Measurements from ENCODE around the gene TULP4. TPM values are rescaled to one million over a fixed set of nuclear protein-coding genes. Genes with fewer than 3 reads are reported as not detected.

TULP4 gene
- total RNA-seq, 2 experiments from 2014 or later, result 28.4 to 30.5 TPM

- Mint-ChIP-seq H3K9me3 (ENCODE audit: low read depth) (no peaks in the 10 kb centered on the region), H3K27me3 (no peaks in the 10 kb centered on the region)
- peak; percentile 50 for ATAC-seq
These were observed 10.1 kb downstream of the TULP4 start for GRCh38 chr6:158322400-158322723.

DNA sequence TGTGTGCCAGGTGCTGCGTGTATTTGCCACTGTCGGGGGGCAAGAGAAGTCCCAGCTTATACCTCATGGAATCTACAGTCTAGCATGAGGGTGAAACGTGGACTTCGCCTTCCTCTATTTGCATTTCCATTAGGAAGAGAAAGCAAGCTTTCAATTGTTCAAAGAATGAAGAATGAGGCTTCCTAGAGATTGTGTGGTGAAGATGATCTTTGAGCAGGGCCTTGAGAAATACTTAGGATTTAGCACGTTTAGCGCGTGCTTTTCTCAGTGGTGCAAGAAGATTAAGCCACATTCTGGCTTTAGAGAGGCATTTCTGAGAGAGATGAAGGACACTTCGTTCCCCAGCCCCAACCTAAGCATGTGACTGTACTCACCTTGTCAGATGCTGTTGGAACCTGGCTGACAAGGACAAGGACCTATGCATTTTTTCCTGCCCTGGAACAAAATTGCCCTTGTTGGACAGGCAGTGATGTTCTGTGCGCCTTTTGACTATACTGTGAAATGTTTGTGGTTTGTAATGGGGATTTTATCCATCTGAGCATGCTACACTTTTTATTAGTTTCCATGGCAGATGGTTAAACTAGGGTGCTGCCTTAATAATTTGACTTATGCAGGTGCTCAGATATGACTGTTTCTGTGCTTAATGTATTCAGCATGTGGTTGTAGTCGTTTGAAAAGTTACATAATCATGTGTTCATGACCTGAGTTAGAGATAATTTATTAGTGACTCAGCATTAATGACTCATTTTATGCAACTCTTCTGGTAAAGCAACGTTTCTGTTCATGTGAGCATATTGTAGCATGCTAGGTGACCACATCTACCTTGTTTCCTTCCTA, 10.7 kb downstream of the TULP4 start:
- peaks cover 44% of the 10 kb centered on the region for H3K4me1 Mint-ChIP-seq
- H3K27me3 Mint-ChIP-seq, result no peaks in the 10 kb centered on the region
- no peak overlapping the region for H3K4me3 Mint-ChIP-seq
- H3K27ac Mint-ChIP-seq, result peak overlapping the region; percentile 37
- H3K9me3 Mint-ChIP-seq (ENCODE audit: low read depth), result no peaks in the 10 kb centered on the region
- DNase-seq (no peak), ATAC-seq (peak; percentile 46)
- CTCF ChIA-PET, result interaction anchor here (0.8 kb wide), 1 partner anchor 9 kb away, joined by 3 read pairs; no protein-coding TSS in a partner anchor
- H3K36me3 Mint-ChIP-seq, result peaks cover 28% of the 10 kb centered on the region

More at GRCh38 chr6:158322400-158322723, 10.1 kb downstream of the TULP4 start:
- no peak overlapping the region for H3K4me3 Mint-ChIP-seq
- peaks cover 41% of the 10 kb centered on the region for H3K4me1 Mint-ChIP-seq
- peak overlapping the region; percentile 39 for H3K27ac Mint-ChIP-seq
- CTCF ChIA-PET, result interaction anchor here (0.6 kb wide), 1 partner anchor 405 kb away, joined by 3 read pairs; no protein-coding TSS in a partner anchor
- no peak for DNase-seq
- peaks cover 29% of the 10 kb centered on the region for H3K36me3 Mint-ChIP-seq

- DNase-seq (no peak), ATAC-seq (peak; percentile 35)
- Mint-ChIP-seq H3K4me3 (no peak overlapping the region), H3K27ac (peak overlapping the region; percentile 37), H3K9me3 (ENCODE audit: low read depth) (no peaks in the 10 kb centered on the region), H3K36me3 (peaks cover 24% of the 10 kb centered on the region), H3K27me3 (no peaks in the 10 kb centered on the region), H3K4me1 (peaks cover 44% of the 10 kb centered on the region)
- CTCF ChIA-PET, result interaction anchor here (0.8 to 1.1 kb wide), 2 partner anchors 9 to 37 kb away, joined by 3 read pairs; no protein-coding TSS in a partner anchor
These were observed 11.3 kb downstream of the TULP4 start for GRCh38 chr6:158323561-158323958.

DNA sequence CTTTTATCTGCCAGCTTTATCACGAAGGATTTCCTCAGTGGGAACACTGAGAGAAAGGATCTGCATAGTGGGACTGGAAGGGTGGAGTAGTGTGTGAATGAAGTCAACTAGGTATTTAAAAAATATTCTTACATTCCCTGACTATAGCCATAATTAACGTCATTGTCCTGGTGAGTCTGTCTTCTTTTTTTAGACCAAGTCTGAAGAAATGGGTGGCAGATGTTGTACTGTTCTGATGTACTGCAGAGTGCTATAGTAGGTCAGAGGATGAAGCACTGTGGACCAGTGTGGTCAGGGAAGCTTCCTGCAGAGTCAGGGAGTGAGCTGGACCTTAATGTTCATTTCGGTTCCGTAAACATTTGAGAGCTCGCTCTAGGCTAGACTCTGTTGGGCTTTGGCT, 11.9 kb downstream of the TULP4 start:
- ATAC-seq (no peak), DNase-seq (no peak)
- H3K9me3 Mint-ChIP-seq (ENCODE audit: low read depth), result no peaks in the 10 kb centered on the region
- no peaks in the 10 kb centered on the region for H3K27me3 Mint-ChIP-seq
- no peak overlapping the region for H3K4me3 Mint-ChIP-seq
- peaks cover 26% of the 10 kb centered on the region for H3K36me3 Mint-ChIP-seq
- H3K27ac Mint-ChIP-seq, result no peak overlapping the region
- CTCF ChIA-PET, result interaction anchor here (0.8 to 1.1 kb wide), 2 partner anchors 10 to 38 kb away, joined by 3 read pairs; no protein-coding TSS in a partner anchor
- H3K4me1 Mint-ChIP-seq, result peaks cover 41% of the 10 kb centered on the region

DNA sequence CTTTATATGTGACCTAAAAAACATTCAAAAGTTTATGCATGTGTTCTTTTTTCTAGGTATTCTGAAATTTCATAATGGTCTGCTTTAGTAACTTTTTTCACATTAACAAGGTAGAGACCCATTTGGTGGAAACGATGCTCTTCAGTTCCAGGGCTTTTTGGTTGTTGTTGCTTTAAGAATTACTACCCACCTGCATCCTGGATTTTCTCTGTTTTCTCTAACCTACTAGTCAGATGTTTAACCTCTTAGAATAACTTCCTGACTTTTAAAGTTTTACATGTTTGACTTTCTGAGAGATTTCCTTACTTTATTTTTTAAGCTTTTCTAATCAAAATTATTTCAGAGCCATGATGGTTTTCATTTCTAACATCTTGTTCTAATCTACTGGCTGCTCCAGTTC, 14.9 kb downstream of the TULP4 start:
- DNase-seq, result no peak
- Mint-ChIP-seq H3K4me3 (no peak overlapping the region), H3K27me3 (no peaks in the 10 kb centered on the region), H3K27ac (no peak overlapping the region), H3K4me1 (peaks cover 27% of the 10 kb centered on the region), H3K36me3 (peaks cover 20% of the 10 kb centered on the region), H3K9me3 (ENCODE audit: low read depth) (no peaks in the 10 kb centered on the region)
- ATAC-seq, result no peak
- CTCF ChIA-PET, result interaction anchor here (0.9 kb wide), 1 partner anchor 24 kb away, joined by 3 read pairs; no protein-coding TSS in a partner anchor

- Mint-ChIP-seq H3K27ac (no peak overlapping the region), H3K4me1 (peaks cover 11% of the 10 kb centered on the region), H3K36me3 (peaks cover 28% of the 10 kb centered on the region), H3K27me3 (no peaks in the 10 kb centered on the region), H3K9me3 (ENCODE audit: low read depth) (peaks cover 2% of the 10 kb centered on the region), H3K4me3 (no peak overlapping the region)
- DNase-seq (no peak), ATAC-seq (no peak)
- CTCF ChIA-PET, result interaction anchor here (0.7 kb wide), 1 partner anchor 9 kb away, joined by 3 read pairs; no protein-coding TSS in a partner anchor
These were observed 16.7 kb downstream of the TULP4 start for GRCh38 chr6:158328952-158329351.

- ATAC-seq (no peak), DNase-seq (no peak)
- peaks cover 5% of the 10 kb centered on the region for H3K4me1 Mint-ChIP-seq
- CTCF ChIA-PET, result interaction anchor here (0.7 to 1.8 kb wide), 3 partner anchors 10 to 109 kb away, joined by 3 to 5 read pairs (median 3); no protein-coding TSS in a partner anchor
- peaks cover 3% of the 10 kb centered on the region for H3K9me3 Mint-ChIP-seq (ENCODE audit: low read depth)
- H3K27ac Mint-ChIP-seq, result no peak overlapping the region
- H3K27me3 Mint-ChIP-seq, result no peaks in the 10 kb centered on the region
- H3K36me3 Mint-ChIP-seq, result peaks cover 29% of the 10 kb centered on the region
- H3K4me3 Mint-ChIP-seq, result no peak overlapping the region
These were observed 17.3 kb downstream of the TULP4 start for GRCh38 chr6:158329531-158329930.

DNA sequence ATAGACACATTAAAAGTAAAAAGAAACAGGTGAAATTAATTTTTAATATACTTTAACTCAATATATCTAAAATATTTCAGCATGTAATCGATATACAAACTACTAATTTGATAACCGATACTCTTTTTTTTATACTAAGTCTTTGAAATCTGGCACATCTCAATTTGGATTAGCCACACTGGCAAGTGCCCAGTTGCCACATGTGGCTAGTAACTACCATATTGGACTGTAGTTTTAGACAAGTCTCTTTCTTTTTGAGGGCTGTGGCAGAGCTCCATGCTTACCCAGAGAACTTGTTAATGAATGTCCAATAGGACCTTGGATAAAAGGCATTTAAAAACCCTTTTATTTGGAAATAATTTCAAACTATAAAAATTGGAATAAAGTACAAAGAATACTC, 17.8 kb downstream of the TULP4 start:
- CTCF ChIA-PET, result interaction anchor here (0.9 to 1.8 kb wide), 2 partner anchors 45 to 109 kb away, joined by 3 to 5 read pairs; no protein-coding TSS in a partner anchor

DNA sequence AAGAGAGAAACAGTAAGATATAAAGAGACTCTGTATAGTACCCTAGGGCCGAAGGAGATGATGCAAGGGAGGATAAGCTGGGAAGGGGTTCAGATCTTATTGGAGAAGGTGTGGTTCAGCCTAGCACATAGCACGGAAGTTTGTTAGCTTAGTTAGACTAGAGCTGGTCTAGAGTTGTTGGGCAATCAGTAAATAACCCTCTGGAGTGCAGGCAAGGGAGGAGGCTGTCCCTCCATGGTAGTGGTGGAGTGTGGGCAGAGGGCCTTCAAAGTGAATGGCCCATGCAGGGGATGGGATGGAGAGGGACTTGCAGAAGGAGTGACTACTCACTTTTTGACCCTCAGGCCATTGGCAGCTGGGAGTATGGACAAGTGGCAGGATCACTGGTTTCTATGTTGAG, 20.0 kb downstream of the TULP4 start:
- DNase-seq (no peak), ATAC-seq (no peak)
- Mint-ChIP-seq H3K27me3 (no peaks in the 10 kb centered on the region), H3K4me1 (peaks cover 2% of the 10 kb centered on the region), H3K4me3 (no peak overlapping the region), H3K27ac (no peak overlapping the region), H3K9me3 (ENCODE audit: low read depth) (peaks cover 3% of the 10 kb centered on the region), H3K36me3 (peaks cover 25% of the 10 kb centered on the region)
- CTCF ChIA-PET, result interaction anchor here (1.2 kb wide), 1 partner anchor 111 kb away, joined by 5 read pairs; no protein-coding TSS in a partner anchor

More for the DNA sequence above, 17.8 kb downstream of the TULP4 start:
- Mint-ChIP-seq H3K4me3 (no peak overlapping the region), H3K4me1 (peaks cover 2% of the 10 kb centered on the region), H3K9me3 (ENCODE audit: low read depth) (peaks cover 3% of the 10 kb centered on the region), H3K27me3 (no peaks in the 10 kb centered on the region), H3K36me3 (peaks cover 27% of the 10 kb centered on the region), H3K27ac (no peak overlapping the region)
- DNase-seq (no peak), ATAC-seq (no peak)

- CTCF ChIA-PET, result interaction anchor here (1.2 kb wide), 1 partner anchor 112 kb away, joined by 5 read pairs; no protein-coding TSS in a partner anchor
- Mint-ChIP-seq H3K4me3 (no peak overlapping the region), H3K27ac (no peak overlapping the region), H3K9me3 (ENCODE audit: low read depth) (peaks cover 3% of the 10 kb centered on the region), H3K4me1 (no peaks in the 10 kb centered on the region), H3K27me3 (no peaks in the 10 kb centered on the region), H3K36me3 (peaks cover 23% of the 10 kb centered on the region)
- DNase-seq (no peak), ATAC-seq (no peak)
These were observed 20.8 kb downstream of the TULP4 start for GRCh38 chr6:158333094-158333493.

GRCh38 chr6:158334534-158334933, 22.3 kb downstream of the TULP4 start:
- H3K36me3 Mint-ChIP-seq, result peaks cover 20% of the 10 kb centered on the region
- CTCF ChIA-PET, result interaction anchor here (0.8 kb wide), 1 partner anchor 17 kb away, joined by 3 read pairs; no protein-coding TSS in a partner anchor
- no peak overlapping the region for H3K4me3 Mint-ChIP-seq

GRCh38 chr6:158337332-158337731, 25.1 kb downstream of the TULP4 start:
- Mint-ChIP-seq H3K4me1 (no peaks in the 10 kb centered on the region), H3K27me3 (no peaks in the 10 kb centered on the region), H3K27ac (no peak overlapping the region), H3K36me3 (peaks cover 13% of the 10 kb centered on the region), H3K9me3 (ENCODE audit: low read depth) (peaks cover 3% of the 10 kb centered on the region), H3K4me3 (no peak overlapping the region)
- no peak for DNase-seq
- CTCF ChIA-PET, result no interaction called here
- ATAC-seq, result no peak

More at GRCh38 chr6:158334534-158334933, 22.3 kb downstream of the TULP4 start:
- ATAC-seq (no peak), DNase-seq (no peak)
- no peaks in the 10 kb centered on the region for H3K27me3 Mint-ChIP-seq
- H3K4me1 Mint-ChIP-seq, result no peaks in the 10 kb centered on the region
- peaks cover 3% of the 10 kb centered on the region for H3K9me3 Mint-ChIP-seq (ENCODE audit: low read depth)
- H3K27ac Mint-ChIP-seq, result no peak overlapping the region

DNA sequence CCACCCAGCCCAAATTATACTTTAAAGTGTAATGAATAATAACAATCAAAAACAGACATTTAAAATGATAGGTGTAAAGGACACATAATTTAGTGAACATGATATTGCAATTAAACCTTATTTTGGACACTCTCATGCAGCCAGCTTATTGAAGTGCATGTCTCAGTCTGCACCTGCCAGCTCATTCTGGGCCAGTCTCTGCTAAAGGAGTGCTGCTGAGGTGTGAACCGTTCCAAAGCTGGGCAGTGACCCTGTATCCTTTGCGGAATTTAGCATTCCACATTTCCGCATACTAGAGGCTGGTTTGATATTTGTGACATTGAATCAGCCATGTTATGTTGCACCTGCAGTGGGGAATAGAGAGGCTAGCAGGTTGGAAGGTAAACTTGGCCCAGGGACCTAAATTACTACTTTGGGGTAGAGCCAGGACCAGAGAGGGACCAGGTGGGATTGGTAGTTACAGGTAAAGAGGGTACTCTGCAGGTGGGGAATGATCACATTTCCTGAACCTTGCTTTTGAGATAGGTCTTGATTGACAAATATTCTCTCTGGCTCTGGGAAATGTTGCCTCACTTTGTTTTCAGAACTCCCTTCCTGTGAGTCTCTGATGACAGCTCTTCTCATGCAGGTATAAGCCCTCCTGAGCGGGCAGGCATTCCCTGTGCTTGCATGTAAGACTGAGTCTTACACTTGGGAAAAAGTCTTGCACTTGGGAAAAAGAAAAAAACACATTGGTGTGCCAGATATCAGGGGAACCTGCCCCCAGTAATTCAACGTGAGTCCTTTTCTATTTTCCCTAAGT, 26.2 kb downstream of the TULP4 start:
- H3K36me3 Mint-ChIP-seq, result peaks cover 8% of the 10 kb centered on the region
- ATAC-seq, result no peak
- no peak overlapping the region for H3K27ac Mint-ChIP-seq
- no peak for DNase-seq
- no peaks in the 10 kb centered on the region for H3K27me3 Mint-ChIP-seq
- H3K9me3 Mint-ChIP-seq (ENCODE audit: low read depth), result peaks cover 3% of the 10 kb centered on the region
- CTCF ChIA-PET, result no interaction called here
- no peak overlapping the region for H3K4me3 Mint-ChIP-seq
- H3K4me1 Mint-ChIP-seq, result no peaks in the 10 kb centered on the region
